HG03460 (cell line): Measurements from ENCODE around the gene FHDC1.

Experiments
- ATAC-seq: cut with Tn5 transposase; IDR thresholded peaks from one replicate; pipeline ENCODE4 v1.9.1; 2021; ENCODE audit not compliant: unreplicated experiment

FHDC1 gene

GRCh38 chr4:152957437-152958171 lies 21.5 kb downstream of the FHDC1 start:
- no peak for ATAC-seq

- no peak for ATAC-seq
These were observed 23.0 kb downstream of the FHDC1 start for GRCh38 chr4:152959080-152959479.

- ATAC-seq: no peak
These were observed 24.0 kb downstream of the FHDC1 start for GRCh38 chr4:152960082-152960481.

DNA sequence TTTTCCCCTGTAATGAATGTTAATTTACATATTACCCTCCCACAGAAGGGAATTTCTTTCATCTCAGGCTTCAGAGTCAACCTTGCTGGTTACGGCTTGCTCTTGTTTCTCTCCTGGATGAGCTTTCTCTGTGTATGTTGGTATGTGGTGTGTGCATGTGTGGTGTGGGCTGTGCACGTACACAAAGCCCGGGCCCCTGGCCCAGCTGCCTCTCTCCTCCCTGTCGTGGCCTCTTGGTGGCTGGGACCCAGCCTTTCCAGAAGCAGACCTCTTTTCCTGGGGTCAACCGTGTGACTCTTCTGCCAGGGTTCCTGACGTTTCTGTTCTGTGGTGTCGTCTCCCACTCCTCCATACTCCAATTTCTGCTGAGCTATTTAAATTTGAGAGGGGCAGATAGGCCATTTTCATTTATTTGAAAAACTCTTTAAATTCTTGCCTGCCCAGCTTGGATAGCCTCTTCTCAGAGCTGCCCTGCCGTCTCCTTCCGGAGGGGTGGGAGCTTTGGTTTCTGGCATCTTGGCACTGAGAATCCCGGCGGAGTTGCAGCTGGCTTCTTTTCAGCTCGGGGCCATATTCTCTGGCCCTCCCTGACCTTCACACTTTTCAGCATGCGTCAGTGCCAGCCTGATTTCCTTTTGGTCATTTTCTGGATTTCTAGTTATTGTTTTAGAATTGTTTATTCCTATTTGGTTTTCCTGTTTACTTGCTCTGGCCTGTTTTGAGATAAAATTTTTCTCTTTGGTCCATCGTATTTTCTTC lies 25.1 kb downstream of the FHDC1 start:
- ATAC-seq: no peak

DNA sequence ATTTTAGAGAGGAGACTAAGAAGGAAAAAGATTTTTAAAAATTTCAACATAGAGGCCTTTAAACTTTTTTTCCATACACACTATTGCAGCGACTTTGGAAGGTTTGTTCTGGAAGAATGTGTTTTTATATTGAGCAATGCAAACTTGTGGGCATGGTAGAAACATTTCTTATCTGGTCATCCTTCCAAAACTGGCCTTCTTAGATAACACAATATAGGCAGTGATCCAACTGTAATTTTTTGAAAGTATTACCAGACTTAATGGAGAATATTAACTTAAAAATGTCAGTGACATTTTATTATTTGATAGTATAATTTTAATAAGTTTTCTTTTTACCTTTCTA lies 25.6 kb downstream of the FHDC1 start:
- ATAC-seq: no peak

DNA sequence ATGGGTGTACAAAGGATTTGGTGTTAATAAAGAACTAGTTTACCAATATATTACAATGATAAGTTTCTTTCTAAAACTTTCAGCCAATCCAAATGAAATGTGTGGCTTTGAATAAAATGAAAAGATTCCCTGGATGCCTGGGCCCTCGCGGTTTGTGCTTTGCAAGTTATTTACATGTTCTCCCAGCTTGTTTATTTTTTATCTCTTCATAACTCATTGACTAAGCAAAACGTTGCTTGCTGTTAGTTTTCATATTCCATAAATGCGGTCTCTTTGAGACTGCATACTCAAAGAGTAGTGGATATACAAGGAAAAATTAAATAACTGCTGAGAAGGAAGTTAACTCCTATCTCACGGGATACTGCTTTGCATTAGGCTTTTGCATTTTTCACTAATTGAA lies 26.0 kb downstream of the FHDC1 start:
- no peak for ATAC-seq

- ATAC-seq: no peak
These were observed 28.2 kb downstream of the FHDC1 start for GRCh38 chr4:152964335-152964734.

DNA sequence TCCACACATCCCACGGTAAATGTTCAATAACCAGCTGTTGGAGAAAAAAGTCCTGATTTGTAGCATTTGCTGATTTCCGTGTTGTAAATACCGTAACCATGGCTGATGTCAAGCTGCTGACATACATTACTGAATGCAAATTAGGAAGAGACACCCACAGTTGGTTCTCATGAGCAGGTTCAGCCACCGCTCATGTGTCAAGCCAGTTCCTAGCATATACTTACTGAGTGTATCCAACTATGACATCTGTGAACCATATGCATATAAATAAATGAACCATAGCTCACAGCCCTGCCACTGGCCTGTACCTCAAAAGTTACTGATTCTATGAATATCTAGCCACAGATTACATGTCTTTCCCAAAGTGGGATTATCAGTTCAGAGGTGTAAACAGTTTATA lies 29.5 kb downstream of the FHDC1 start:
- peak; percentile 87 for ATAC-seq

GRCh38 chr4:152967907-152968306 lies 31.8 kb downstream of the FHDC1 start:
- ATAC-seq: no peak

- no peak for ATAC-seq
These were observed 32.8 kb downstream of the FHDC1 start for GRCh38 chr4:152968806-152969394.

DNA sequence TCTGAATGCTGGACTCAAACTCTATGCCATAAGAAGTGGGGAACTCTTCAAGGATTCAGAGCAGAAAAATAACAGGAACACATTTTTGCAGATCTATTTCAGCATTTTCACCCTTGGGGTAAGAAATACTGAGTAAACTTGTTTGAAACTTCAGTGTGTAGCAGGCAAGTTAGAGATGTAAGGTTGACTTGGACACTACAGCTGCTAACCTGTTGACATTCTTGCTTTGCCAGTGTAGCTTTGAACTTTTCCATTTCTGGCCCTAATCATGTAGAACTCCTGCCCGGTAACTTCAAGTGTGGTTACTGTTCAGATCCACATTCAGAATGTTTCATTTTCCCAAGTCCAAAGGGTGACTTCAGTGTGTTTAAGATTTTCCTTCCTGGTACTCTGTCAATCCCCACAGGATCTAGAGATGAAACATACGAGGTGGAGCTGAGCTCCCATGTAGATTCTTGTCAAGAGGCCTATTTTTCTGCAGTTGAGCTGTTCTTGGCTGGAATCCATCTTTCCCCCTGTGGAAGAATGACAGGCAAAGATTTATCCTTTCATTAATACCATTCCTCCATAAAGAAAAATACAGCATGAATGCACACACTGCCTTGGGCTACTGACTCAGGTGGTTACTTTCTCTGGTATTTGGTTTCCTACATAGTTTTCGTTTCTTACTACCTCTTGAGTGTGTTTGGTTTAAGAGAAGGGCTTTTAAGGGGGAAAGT lies 34.1 kb downstream of the FHDC1 start:
- no peak for ATAC-seq

- no peak for ATAC-seq
These were observed 34.9 kb downstream of the FHDC1 start for GRCh38 chr4:152971053-152971452.

GRCh38 chr4:152972821-152973628 lies 36.9 kb downstream of the FHDC1 start:
- no peak for ATAC-seq

- no peak for ATAC-seq
These were observed 37.7 kb downstream of the FHDC1 start for GRCh38 chr4:152973629-152974467.

- no peak for ATAC-seq
These were observed 38.6 kb downstream of the FHDC1 start for GRCh38 chr4:152974468-152975379.

- no peak for ATAC-seq
These were observed 39.5 kb downstream of the FHDC1 start for GRCh38 chr4:152975380-152976211.

- no peak for ATAC-seq
These were observed 40.2 kb downstream of the FHDC1 start for GRCh38 chr4:152976212-152976761.
